Fibroblast of lung (primary cell): ENCODE measurements around the gene CDCP2.

Experiments used
- EZH2 ChIP-seq: IDR thresholded peaks from 2 replicates; pipeline ENCODE4 v1.5.1; 2012; ENCODE audit warnings: low read length, control low read depth, mild to moderate bottlenecking; ENCODE audit errors: missing control alignments
- TF ChIP-seq, protein P1 (sequence below), 2 donors: IDR thresholded peaks in 1 of 2; conservative IDR thresholded peaks in 1 of 2; 1 replicate in 1 of 2; 2 replicates in 1 of 2; pipeline ENCODE4 v1.5.1; 2011 to 2012; ENCODE audit warnings: low read length in 2 of 2, control low read depth in 1 of 2, inconsistent platforms in 1 of 2, low read depth in 1 of 2, mild to moderate bottlenecking in 1 of 2

DNA sequence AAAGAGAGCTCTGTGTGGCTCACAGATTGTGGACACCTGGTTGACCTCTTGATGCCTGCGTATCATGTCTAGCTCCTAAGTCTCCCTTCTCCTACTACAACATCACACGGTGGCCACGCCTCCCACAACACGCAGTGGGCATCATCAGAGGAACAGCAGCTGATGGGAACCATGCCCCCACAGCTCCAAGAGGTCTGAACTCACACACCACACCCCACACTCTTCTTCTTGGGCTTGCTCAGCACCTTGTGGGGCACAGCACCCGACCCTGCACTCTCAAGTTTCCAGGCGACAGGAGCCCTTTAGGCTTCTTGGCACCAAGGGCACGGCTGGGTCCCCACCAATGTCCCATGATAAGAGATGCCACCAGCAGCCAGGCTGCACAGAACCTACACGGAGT is 18.8 kb upstream of the CDCP2 start:
- TF ChIP-seq, protein P1, sequence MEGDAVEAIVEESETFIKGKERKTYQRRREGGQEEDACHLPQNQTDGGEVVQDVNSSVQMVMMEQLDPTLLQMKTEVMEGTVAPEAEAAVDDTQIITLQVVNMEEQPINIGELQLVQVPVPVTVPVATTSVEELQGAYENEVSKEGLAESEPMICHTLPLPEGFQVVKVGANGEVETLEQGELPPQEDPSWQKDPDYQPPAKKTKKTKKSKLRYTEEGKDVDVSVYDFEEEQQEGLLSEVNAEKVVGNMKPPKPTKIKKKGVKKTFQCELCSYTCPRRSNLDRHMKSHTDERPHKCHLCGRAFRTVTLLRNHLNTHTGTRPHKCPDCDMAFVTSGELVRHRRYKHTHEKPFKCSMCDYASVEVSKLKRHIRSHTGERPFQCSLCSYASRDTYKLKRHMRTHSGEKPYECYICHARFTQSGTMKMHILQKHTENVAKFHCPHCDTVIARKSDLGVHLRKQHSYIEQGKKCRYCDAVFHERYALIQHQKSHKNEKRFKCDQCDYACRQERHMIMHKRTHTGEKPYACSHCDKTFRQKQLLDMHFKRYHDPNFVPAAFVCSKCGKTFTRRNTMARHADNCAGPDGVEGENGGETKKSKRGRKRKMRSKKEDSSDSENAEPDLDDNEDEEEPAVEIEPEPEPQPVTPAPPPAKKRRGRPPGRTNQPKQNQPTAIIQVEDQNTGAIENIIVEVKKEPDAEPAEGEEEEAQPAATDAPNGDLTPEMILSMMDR (conservative IDR thresholded peaks at IDR 0.05 in 1 of 2, IDR thresholded peaks at IDR 0.05 in 1 of 2; ENCODE audit: low read depth in 1 of 2, low read length in 2 of 2) = no peak
- no peak for TF ChIP-seq EZH2
